GM21619 (cell line): ENCODE results near the gene DLG1.

ENCODE experiments used
- ATAC-seq: cut with Tn5 transposase; IDR thresholded peaks from one replicate; pipeline ENCODE4 v1.9.1; 2021; ENCODE audit not compliant: unreplicated experiment

DLG1 gene

DNA sequence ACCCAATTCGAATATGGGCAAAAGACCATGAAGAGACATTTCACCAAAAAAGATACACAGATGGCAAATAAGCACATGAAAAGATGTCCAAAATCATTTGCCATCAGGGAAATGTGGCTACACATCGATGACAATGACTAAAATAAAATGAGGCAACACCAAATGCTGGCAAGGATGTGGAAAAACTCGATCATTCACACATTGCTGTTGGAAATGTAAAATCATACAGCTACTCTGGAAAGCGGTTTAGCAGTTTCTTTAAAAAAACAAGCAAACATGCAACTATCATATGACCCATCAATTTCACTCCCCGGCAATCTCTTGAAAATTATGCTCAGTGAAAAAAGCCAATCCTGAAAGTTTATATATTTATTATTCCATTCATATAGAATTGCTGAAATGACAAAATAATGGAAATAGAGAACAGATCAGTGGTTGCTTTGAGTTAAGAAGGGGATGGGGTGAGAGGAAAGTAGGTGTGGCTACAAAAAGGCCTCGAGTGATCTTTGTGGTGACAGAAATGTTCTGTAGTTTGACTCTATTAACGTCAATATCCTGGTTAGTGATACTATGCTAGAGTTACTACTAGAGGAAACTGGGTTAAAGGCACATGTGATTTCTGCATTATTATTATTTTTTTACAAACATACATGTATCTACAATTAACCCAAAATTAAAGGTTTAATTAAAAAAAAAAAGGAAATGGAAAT, 45.0 kb downstream of the DLG1 start:
- ATAC-seq: no peak

DNA sequence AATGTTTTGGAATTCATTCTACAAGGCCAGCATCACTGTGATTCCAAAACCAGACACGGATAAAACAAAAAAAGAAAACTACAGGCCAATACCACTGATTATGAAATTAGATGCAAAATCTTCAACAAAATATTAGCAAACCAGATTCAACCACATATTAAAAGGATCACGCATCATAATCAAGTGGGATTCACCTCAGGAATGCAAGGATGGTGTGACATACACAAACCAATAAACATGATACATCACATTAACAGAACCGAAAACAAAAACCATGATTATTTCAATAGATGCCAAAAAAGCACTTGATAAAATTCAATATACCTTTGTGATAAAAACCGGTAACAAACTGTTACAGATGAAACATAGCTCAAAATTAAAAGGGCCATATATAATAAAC, 48.9 kb downstream of the DLG1 start:
- no peak for ATAC-seq

DNA sequence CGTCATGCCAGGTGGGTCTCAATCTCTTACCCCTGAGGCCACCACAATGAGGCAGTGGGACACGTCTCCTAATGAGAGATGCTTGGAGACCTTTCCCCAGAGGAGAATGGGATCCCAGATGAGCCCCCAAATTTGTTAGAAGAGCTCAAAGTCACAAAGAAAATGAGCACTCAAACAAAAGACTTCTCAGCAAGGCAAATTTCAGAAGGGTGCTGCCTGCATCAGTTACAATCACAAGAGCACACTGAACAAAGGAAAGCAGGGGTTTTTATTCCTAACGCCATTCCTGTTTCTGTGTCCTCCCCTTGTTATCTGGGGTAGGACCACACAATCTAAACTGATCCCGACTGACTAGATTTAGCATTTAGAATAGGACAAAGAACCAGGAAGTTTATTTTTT, 50.1 kb downstream of the DLG1 start:
- ATAC-seq: no peak

DNA sequence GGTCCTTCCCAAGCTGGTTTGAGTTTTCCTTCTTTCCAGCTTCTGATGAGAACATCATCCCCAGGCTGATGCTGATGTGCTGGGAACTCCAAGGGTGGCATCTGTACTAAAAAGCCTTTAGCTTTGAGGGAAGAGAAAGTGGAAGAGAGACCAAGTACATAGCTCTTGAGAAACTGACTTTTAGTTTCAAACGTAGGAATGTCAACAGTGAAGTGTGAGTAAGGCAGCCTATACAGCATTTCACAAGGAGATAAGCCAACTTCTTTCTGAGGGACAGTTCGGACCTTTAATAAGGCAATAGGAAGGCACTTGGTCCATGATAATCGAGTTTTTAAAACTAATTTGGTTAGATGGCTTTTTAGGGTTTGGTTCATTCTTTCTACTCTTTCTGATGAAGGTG, 53.7 kb downstream of the DLG1 start:
- ATAC-seq: no peak

DNA sequence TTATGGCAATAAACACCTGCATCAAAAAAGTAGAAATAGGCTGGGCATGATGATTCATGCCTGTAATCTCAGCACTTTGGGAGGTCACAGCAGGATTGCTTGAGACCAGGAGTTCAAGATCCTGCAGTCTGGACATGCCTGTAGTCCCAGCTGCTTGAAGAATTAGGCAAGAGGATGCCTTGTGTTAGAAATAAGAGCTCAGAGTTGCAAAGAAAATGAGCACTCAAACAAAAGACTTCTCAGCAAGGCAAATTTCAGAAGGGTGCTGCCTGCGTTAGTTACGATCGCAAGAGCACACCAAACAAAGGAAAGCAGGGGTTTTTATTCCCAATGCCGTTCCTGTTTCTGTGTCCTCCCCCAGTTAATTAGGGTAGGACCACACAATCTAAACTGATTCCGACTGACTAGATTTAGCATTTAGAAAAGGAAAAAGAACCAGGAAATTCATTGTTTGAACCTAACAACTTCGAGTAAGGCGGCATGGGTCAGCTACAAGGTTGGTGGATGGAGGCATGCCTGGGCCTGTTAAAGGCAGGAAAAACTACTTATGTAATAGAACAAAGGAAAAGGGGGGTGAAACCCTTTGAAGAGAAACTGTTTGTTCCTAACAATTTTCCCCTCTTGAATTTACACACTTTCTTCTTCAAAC, 55.5 kb downstream of the DLG1 start:
- no peak for ATAC-seq

DNA sequence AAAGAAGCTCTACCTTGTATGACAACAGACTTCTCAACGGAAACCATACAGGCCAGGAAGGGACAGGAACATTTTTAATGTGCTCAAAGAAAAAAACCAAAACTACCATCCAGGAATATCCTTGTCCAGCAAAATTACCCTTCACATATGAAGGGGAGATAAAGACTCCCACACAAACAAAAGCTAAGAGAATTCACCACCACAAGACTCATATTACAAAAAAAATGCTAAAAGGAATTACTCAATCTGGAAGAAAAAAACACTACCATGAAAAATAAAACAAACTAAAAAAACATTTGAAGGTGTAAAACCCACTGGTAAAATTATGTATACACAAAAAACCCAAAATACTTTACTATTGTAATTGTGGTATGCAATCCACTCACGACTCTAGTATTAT, 57.2 kb downstream of the DLG1 start:
- ATAC-seq: no peak

DNA sequence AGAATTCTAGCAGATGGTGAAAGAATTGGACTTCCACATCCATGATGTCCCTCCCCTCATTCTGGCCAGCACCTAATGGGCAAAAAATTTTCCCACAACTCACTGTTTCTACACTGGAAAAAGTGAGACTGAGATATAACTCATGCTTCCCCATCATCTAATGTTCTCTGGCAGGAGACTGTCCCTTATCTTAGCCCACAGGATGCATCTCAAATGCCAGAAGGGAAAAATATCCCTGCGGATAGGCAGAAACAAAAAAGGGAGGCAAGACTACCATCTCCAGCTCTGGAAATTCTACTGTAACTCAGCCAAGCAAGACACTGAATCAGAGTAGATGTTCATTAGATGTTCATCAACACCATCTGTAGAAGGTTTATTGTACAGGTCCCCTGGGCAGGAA, 58.6 kb downstream of the DLG1 start:
- ATAC-seq: no peak

DNA sequence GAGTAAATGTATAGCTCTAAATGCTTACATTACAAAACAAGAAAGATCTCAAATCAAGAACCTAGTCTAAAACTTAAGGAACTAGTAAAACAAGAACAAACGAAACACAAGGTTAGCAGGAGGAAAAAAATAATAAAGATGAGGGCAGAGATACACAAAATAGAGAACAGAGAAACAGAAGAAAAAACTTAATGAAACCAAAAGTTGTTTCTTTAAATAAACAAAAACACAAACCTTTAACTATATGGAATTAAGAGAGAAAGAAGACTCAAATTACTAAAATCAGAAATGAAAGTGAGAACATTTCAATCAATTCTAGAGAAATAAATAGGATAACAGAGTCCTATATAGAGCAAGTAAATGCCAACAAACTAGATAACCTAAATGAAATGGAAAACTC, 59.6 kb downstream of the DLG1 start:
- ATAC-seq: peak; percentile 60

DNA sequence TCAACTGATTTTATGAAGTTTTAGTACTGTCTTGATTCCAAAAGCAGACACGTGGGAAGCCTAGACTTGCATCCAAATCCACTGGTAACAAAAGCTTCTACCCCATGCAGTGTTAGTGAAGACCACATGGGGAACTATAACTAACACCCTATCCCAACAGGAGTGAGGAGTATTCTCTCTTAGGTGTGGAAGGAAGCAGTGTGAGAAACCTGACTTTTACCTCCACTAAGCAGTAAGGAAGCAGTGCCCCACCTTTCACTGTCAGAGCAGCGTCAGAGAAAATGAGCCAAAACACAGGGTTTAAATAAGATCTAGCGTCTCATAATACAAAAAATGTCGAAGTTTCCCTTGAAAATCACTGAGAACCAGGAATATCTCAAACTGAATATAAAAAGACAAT, 60.5 kb downstream of the DLG1 start:
- ATAC-seq: no peak

DNA sequence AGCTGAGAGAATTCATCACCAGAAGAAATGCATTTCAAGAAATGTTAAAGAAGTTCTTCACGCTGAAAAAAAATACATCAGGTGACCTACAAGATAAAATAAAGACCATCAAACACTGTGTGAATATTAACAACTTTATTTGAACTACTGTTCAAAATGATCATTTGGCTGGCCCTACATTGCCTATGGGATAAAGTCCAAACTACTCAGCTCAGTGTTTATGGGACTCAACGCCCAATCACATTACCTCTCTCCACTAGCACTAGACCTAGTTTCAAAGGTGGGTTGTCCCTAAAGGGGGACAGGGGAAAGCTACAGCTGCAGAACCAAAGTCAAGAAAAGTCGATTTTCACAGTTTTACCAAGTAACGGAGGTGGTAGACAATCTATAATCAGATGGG, 62.0 kb downstream of the DLG1 start:
- no peak for ATAC-seq

DNA sequence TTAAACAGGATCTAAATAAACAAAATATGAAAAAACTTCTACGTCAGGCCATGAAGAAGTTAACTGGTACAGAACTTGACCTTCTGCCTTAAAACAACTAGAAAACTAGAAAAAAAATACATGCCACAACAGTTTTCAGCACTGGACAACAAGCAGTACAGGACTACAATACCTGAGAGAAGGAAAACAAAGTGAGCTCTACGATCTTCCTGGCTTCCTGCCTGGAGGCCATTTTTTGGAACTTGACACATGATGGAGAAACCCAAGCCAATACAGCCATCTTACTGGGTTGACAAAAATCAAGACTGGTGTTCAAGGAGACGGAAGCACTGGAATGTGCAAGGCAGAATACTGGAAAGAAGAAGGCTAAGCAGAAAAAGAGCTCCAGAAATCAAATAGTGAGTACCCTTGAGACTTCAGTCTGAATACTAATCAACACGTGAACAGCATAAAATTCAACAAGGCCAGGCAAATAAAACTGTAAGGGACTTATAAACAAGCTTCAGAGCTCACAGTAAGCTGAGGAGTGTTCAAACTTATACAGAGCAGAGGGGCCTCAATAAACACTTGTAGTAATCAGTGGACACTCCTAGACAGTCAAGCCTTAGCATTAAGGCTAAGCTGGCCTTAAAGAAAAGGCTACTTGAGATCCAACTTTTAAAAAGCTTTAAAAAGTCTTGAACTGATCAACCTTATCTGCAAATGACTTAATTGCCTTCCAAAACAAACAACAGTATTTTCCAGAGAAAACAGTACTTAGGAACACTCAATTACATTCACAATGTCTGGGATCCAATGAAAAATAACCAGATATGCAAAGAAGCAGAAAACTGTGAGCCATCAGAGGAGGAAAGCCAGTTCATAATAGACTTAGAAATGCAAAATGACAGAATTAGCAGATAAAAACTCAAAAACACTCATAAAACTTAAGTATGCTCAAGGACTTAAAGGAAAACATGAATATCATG, 63.2 kb downstream of the DLG1 start:
- ATAC-seq: no peak

DNA sequence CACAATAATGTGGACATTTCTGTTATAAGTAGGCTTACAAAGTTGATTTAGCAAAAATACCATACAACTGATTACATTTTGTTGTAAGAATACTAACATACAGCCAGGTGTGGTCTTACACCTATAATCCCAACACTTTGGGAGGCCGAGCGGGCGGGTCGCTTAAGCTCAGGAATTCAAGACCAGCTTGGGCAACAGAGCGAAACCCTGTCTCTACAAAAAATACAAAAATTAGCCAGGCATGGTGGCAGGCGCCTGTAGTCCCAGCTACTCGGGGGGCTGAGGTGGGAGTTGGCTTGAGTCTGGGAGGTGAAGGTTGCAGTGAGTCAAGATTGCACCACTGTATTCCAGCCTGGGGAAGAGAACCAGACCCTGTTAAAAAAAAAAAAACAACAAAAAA, 67.1 kb downstream of the DLG1 start:
- no peak for ATAC-seq

DNA sequence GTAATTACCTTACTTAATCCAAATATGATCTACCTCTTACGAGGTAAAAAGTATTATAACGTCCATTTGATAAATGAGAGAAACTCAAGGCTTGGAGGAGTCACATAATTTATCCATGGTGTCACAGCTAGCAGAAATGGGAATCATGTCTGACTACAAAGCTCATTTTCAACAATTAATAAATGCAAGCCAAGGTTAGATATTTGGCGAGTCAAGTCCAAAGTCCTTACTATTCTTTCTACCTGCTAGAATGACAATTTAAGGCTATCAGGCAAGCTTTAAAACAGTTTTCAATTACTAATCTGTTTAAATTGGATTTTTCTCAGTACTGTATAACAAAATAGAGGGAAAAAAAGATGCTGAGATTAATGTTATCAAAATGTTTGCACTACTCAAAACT, 68.6 kb downstream of the DLG1 start:
- no peak for ATAC-seq

DNA sequence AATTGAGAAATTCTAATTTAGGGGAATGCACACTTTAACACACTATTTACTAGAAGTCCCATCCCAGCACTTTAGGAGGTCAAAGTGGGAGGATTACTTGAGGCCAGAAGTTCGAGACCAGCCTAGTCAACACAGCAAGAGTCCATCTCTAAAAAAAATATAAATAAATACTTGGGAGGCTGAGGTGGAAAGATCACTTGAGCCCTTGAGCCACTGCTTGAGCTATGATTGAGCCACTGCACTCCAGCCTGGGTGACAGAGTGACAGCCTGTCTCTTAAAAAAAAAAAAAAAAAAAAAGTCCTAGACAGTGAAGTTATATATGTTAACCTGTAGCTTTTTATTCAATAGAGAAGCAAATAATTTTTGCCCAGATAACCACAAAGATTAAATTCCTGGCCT, 69.2 kb downstream of the DLG1 start:
- no peak for ATAC-seq

DNA sequence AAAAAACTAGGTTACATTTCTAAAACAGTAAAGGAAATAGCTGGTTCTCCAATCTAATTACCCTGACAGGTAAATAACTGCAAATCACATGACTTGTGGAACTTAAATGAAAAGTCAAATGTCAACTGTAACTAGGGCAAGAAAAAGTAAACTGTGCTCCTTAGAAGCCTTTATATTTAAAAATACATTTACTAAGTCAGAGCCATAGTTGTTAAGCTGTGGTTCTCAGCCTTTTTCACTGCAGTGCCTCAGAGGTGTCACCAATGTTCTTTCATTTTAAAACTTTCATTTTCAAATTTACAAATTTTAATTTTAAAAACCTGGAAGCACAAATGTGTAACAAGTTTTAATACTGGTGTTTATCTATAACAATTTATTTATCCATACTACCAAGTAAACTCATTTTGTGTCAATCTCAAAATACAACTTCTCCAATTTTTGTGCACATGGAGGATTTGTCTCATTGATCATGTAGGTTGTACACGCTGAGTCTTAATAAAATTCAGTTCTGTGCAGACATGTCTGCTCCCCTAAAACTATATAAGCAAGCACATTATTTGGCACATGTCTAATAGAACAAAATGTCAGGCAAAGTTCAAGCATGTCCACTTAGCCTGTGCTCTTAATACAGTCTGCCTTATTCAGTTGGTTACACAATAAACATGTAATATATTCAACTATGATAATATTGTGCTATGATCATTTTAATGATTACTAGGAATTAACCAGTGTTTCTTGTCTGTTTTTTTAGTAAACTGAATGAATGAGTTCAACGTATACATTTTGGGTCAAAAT, 70.4 kb downstream of the DLG1 start:
- ATAC-seq: no peak

DNA sequence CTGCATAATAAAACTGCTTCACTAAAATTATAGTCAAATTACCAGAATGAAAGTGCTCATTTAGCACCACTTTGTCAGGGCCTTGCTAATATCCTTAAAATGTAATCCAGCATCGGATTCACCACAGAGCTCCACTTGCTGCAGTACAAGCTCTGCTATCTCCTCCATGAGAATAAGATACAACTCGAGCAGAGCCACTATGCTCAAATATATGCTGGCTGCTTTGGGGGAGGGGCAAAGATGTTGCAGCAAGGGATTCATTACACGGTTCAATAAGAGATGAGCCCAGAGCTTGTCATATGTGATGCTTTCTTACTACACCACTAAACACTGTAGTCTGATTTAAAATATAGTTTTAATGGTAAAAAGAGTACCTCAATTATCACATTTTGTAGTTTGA, 72.2 kb downstream of the DLG1 start:
- ATAC-seq: no peak

DNA sequence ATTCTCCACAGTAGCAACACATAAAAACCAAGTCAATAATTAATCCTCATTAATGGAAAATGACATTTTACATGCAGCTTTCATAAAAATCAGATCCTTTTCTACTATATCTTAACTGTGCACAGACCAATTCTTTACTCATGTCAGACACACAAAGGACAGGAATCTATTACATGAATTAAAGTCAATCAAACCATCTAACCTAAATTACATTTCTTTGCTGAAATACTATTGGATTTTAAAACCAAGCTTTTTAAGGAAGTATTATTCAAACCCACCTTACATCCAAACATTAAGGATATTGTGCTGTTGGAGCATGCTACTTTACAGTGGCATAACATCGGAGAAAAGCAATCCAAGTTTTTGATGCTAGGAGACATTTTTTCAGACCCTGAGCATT, 72.8 kb downstream of the DLG1 start:
- ATAC-seq: no peak

DNA sequence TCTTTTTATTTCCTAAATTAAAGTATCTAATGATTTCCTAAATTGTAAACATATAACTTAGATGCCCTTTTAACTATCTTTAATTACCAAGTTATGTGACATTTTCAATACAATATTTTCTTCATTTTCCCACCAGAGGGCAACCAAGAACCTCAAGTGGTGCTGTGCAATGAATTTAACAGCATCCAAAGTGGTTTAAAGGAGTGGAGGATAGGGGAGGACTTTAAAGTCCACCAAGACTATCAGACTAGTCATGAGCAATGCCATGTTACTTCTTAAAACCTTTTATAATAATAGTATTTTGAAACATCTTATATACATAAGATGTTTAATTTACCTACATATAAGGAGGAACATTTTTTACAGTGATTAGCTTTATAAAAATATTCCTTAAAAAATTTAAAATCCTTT, 74.4 kb downstream of the DLG1 start:
- no peak for ATAC-seq

DNA sequence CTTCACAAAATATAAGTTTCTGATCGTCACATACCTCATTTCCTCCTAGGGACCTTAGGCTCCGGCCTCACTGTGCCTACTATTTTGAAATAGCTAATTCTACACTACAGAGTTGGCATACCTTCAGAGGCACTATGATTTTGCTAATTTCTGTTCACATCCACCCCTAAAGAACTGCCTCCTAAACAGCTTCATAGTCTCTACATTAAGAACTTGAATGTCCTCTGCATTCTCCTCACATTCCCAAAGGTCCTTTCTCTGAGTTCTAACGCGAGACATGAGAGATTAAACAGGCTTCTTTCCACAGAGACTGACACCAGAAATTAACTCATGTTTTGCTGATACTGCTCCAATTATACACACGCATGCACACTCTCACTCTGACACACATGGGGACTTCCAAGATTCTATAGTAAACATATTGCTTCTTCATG, 75.5 kb downstream of the DLG1 start:
- no peak for ATAC-seq

DNA sequence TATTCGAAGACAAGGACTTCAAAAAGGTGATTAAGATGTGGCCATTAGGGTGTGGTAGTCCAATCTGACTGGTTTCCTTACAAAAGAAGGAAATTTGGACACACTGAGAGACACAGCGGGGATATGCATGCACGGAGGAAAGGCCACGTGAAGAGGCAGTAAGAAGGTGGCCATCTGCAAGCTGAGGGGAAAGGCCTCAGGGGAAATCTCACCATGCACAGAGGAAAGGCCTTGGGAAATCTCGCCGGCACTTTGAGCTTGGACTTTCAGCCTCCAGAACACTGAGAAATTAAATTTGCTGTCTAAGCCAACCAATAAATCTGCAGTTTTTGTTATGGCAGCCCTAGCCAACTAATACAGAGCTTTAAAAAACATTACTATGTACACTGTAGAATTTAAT, 78.8 kb downstream of the DLG1 start:
- no peak for ATAC-seq

DNA sequence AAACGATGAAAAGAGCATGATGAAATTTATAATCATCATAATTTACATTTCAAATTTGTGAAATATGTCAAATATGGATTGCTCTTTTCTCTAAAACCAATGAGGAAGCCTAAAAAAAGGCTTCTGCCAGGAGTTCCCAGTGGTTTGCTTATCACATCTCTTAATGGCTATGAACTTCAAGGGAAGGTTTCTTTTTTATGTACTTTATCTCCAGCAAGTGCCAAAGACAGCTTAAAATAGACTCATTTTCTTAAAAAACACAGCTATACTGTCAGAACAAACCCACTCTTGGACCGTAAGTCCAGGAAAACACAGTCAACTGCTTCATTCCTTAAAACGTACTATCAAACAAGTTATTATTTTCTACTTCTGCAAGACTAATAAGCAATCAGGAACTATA, 80.2 kb downstream of the DLG1 start:
- no peak for ATAC-seq
